Measurements from ENCODE around the gene COL5A1.

COL5A1 gene

GRCh38 chr9:134716067-134716466 lies 74.5 kb downstream of the COL5A1 start:
- TF ChIP-seq TAF1 (IDR thresholded peaks at IDR 0.05; ENCODE audit: low read depth) (no peak), RAD21 (IDR thresholded peaks at IDR 0.05; ENCODE audit: low read depth) (no peak), TCF12 (IDR thresholded peaks at IDR 0.05; ENCODE audit: low read depth) (no peak), ZBTB7A (IDR thresholded peaks at IDR 0.05; ENCODE audit: low read depth) (no peak), NFIC (IDR thresholded peaks at IDR 0.05) (no peak), REST (IDR thresholded peaks at IDR 0.05; ENCODE audit: low read depth) (no peak), TEAD4 (IDR thresholded peaks at IDR 0.05) (no peak), CEBPB (IDR thresholded peaks at IDR 0.05) (no peak), CREB1 (IDR thresholded peaks at IDR 0.05; ENCODE audit: low read depth) (no peak), EGR1 (IDR thresholded peaks at IDR 0.05) (no peak), YY1 (IDR thresholded peaks at IDR 0.05; ENCODE audit: low read depth) (no peak), FOXM1 (IDR thresholded peaks at IDR 0.05; ENCODE audit: borderline replicate concordance, low read depth) (no peak)
- TF ChIP-seq, protein P1, sequence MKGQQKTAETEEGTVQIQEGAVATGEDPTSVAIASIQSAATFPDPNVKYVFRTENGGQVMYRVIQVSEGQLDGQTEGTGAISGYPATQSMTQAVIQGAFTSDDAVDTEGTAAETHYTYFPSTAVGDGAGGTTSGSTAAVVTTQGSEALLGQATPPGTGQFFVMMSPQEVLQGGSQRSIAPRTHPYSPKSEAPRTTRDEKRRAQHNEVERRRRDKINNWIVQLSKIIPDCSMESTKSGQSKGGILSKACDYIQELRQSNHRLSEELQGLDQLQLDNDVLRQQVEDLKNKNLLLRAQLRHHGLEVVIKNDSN (IDR thresholded peaks at IDR 0.05), result no peak

- TF ChIP-seq ZBTB7A (IDR thresholded peaks at IDR 0.05; ENCODE audit: low read depth), result no peak
- no peak for TF ChIP-seq CREB1 (IDR thresholded peaks at IDR 0.05; ENCODE audit: low read depth)
- TF ChIP-seq NFIC (IDR thresholded peaks at IDR 0.05), result no peak
- TF ChIP-seq, protein P2, sequence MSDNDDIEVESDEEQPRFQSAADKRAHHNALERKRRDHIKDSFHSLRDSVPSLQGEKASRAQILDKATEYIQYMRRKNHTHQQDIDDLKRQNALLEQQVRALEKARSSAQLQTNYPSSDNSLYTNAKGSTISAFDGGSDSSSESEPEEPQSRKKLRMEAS (IDR thresholded peaks at IDR 0.05), result no peak
- TF ChIP-seq EP300 (IDR thresholded peaks at IDR 0.05; ENCODE audit: borderline replicate concordance), result no peak
- no peak for TF ChIP-seq EGR1 (IDR thresholded peaks at IDR 0.05)
- no peak for TF ChIP-seq YY1 (IDR thresholded peaks at IDR 0.05; ENCODE audit: low read depth)
- TF ChIP-seq FOXM1 (IDR thresholded peaks at IDR 0.05; ENCODE audit: borderline replicate concordance, low read depth), result no peak
- TF ChIP-seq CEBPB (IDR thresholded peaks at IDR 0.05), result no peak
- TF ChIP-seq, protein P1 (IDR thresholded peaks at IDR 0.05), result no peak
- TF ChIP-seq TEAD4 (IDR thresholded peaks at IDR 0.05), result no peak
- no peak for TF ChIP-seq TAF1 (IDR thresholded peaks at IDR 0.05; ENCODE audit: low read depth)
- no peak for TF ChIP-seq REST (IDR thresholded peaks at IDR 0.05; ENCODE audit: low read depth)
- no peak for TF ChIP-seq RAD21 (IDR thresholded peaks at IDR 0.05; ENCODE audit: low read depth)
- no peak for TF ChIP-seq TCF12 (IDR thresholded peaks at IDR 0.05; ENCODE audit: low read depth)
These were observed 75.5 kb downstream of the COL5A1 start for GRCh38 chr9:134717056-134717455.

DNA sequence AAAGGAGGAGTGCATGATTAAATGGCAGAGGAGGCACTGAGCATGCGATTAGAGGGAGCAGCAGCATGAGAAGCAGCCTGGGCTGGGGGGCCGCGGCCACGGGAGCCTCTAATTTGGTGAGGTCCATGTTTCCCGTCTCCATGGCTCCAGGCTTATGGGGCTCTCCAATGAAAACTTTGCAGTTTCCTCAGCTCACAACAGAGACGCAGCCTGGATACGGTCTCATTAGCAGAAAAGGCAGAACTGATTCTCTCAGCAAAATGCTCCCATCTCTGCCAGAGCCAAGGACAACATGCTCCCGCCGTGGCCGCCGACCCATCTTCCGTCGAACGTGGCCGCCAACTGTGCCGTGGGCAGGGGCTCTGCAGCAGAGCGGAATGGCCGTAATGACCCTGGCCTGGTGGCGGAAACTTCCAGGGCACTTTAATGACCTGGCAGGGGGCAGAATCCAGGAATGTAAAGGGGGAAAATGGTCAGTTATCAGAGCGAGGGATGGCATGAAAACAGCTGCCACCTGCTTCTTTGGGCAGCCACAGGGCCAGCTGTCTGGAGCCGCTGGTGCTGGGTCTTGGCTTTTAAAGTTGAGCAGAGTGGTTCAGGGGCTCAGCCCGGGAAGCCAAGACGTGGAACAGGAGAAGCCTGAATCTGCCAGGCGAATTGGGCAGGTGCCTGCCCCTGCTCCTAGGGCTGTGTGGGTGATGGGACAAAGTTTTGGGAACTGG lies 76.5 kb downstream of the COL5A1 start:
- no peak for TF ChIP-seq TAF1 (IDR thresholded peaks at IDR 0.05; ENCODE audit: low read depth)

DNA sequence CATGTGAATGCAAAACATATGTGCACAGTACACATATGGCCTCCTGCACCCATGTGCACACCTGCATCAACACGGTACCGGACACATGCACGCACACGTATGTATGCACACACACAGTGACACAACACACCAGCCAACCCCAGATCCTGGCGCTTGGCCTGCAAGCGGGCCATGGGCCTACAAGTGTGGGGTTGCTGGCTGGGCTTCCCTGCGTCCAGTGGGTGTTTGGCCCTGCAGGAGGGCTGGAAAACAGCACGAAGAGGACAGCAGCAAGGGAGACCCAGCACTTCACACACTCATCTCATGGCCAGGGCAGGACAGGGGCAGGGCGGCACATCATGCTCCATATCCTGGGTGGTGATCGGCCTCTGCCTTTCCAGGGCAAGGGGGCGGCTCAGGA lies 77.7 kb downstream of the COL5A1 start:
- no peak for TF ChIP-seq NFIC (IDR thresholded peaks at IDR 0.05)
- no peak for TF ChIP-seq YY1 (IDR thresholded peaks at IDR 0.05; ENCODE audit: low read depth)
- TF ChIP-seq EP300 (IDR thresholded peaks at IDR 0.05; ENCODE audit: borderline replicate concordance), result no peak
- TF ChIP-seq, protein P1 (IDR thresholded peaks at IDR 0.05), result no peak
- TF ChIP-seq, protein P2 (IDR thresholded peaks at IDR 0.05), result no peak
- no peak for TF ChIP-seq TEAD4 (IDR thresholded peaks at IDR 0.05)
- no peak for TF ChIP-seq TAF1 (IDR thresholded peaks at IDR 0.05; ENCODE audit: low read depth)
- no peak for TF ChIP-seq REST (IDR thresholded peaks at IDR 0.05; ENCODE audit: low read depth)
- TF ChIP-seq EGR1 (IDR thresholded peaks at IDR 0.05), result no peak
- no peak for TF ChIP-seq RAD21 (IDR thresholded peaks at IDR 0.05; ENCODE audit: low read depth)
- TF ChIP-seq CEBPB (IDR thresholded peaks at IDR 0.05), result no peak
- no peak for TF ChIP-seq FOXM1 (IDR thresholded peaks at IDR 0.05; ENCODE audit: borderline replicate concordance, low read depth)
- TF ChIP-seq CREB1 (IDR thresholded peaks at IDR 0.05; ENCODE audit: low read depth), result no peak
- no peak for TF ChIP-seq TCF12 (IDR thresholded peaks at IDR 0.05; ENCODE audit: low read depth)

All from Ishikawa (cell line).